Activated T-helper 2 cell treated with anti-CD3 and anti-CD28 coated beads, Interferon-gamma antibody, Interleukin-2, Interleukin-4, amounts not matched to agents 10 μg/mL and 5 μg/mL and 100 μg/mL, durations not matched to agents 14 hours and 24 hours and 36 hours (primary cell): ENCODE results near the gene ZNF462. TPM values are rescaled to one million over a fixed set of nuclear protein-coding genes. Genes with fewer than 3 reads are reported as not detected.

Source experiments
- DNase-seq: peaks from one replicate; pipeline ENCODE4 v3.0.0; 2021; ENCODE audit warnings: low spot score
- H3K27ac Mint-ChIP-seq: one replicate; pipeline ENCODE4 v1.8.0; 2021; ENCODE audit warnings: mixed read lengths
- H3K27me3 Mint-ChIP-seq: one replicate; pipeline ENCODE4 v1.8.0; 2021; ENCODE audit warnings: low read depth, mixed read lengths
- H3K36me3 Mint-ChIP-seq: one replicate; pipeline ENCODE4 v1.8.0; 2021; ENCODE audit warnings: low read depth, mixed read lengths
- H3K4me1 Mint-ChIP-seq: one replicate; pipeline ENCODE4 v1.8.0; 2021; ENCODE audit warnings: low read depth, mixed read lengths
- H3K4me3 Mint-ChIP-seq: one replicate; pipeline ENCODE4 v1.8.0; 2021; ENCODE audit warnings: low read depth, mild to moderate bottlenecking, moderate library complexity, mixed read lengths
- H3K9me3 Mint-ChIP-seq: one replicate; pipeline ENCODE4 v1.8.0; 2021; ENCODE audit warnings: mixed read lengths
- intact Hi-C: fragments of 100-400 bp; cut with micrococcal nuclease; formaldehyde crosslinking; loops from one replicate; pipeline ENCODE4 v1.15.1; 2023
- total RNA-seq: library from RNA; stranded (reverse); gene quantifications from 2 replicates; pipeline ENCODE4 v1.2.3, GENCODE V29; 2022

Gene ZNF462
- total RNA-seq, 1 donor from 2014 or later: 0.09 TPM

DNA sequence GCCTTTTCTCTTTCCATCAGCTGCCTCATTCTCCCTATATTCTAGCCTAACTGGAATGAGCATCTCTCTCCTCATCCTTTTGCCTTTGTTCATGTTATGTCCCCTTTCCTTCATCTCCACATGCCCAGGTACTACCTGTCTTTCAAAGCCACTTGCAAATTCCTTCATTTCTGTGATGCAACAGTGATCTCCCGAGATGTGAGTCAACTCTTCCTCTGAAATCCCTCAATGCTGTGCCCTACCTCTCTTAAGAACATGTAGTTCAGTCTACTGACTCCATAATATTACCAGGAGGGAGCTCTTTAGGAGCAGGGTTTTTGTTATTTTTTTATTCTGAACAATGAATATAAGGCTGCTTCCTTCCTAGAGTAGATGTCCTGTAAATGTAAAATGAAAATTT lies 91.6 kb downstream of the ZNF462 start:
- Mint-ChIP-seq H3K36me3 (no peaks in the 10 kb centered on the region), H3K9me3 (no peaks in the 10 kb centered on the region), H3K27me3 (no peaks in the 10 kb centered on the region), H3K4me3 (no peak overlapping the region), H3K27ac (no peak overlapping the region), H3K4me1 (no peaks in the 10 kb centered on the region)
- intact Hi-C loops: no loop called here
- DNase-seq: no peak

DNA sequence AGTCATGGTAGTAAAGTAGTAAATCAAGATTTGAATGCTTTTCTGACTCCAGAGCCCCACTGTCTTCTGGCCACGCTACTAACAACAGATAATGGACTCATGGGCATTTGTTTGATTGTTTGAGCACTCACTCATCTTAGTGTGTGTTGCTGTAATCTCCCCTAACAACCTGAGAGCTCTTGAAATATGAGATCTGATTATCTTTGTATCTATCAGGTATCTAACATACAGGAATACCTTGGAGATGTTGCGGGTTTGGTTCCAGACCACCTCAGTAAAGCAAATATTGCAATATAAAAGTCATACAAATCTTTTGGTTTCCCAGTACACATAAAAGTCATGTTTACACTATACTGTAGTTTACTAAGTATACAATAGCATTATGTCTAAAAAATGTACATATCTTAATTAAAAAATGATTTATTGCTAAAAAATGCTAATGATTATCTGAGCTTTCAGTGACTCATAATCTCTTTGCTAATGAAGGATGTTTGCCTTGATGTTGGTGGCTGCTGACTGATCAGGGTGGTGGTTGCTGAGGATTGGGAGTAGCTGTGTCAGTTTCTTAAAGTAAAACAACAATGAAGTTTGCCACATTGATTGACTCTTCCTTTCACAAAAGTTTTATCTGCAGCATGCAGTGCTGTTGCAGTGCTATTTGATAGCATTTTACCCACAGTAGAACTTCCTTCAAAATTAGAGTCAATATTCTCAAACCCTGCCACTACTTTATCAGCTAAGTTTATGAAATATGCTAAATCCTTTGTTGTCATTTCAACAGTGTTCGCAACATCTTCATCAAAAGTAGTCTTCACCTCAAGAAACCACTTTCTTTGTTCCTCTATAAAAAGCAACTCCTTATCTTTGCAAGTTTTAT lies 92.2 kb downstream of the ZNF462 start:
- no peaks in the 10 kb centered on the region for H3K27me3 Mint-ChIP-seq
- no peaks in the 10 kb centered on the region for H3K4me1 Mint-ChIP-seq
- intact Hi-C loops: no loop called here
- H3K4me3 Mint-ChIP-seq: no peak overlapping the region
- no peak for DNase-seq
- H3K36me3 Mint-ChIP-seq: no peaks in the 10 kb centered on the region
- no peak overlapping the region for H3K27ac Mint-ChIP-seq
- no peaks in the 10 kb centered on the region for H3K9me3 Mint-ChIP-seq

DNA sequence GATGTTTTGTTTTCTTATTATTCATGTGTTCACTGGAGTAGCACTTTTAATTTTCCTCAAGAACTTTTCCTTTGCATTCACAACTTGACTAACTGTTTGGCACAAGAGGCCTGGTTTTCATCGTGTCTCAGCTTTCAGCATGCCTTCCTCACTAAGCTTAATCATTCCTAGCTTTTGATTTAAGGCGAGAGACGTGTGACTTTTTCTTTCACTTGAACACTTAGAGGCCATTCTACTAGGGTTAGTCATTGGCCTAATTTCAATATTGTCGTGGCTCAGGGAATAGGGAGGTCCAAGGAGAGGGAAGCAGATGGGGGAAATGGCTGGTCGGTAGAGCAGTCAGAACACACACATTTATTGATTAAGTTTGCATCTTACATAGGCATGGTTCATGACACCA lies 94.0 kb downstream of the ZNF462 start:
- H3K4me1 Mint-ChIP-seq: no peaks in the 10 kb centered on the region
- DNase-seq: no peak
- H3K9me3 Mint-ChIP-seq: no peaks in the 10 kb centered on the region
- no peak overlapping the region for H3K27ac Mint-ChIP-seq
- H3K4me3 Mint-ChIP-seq: no peak overlapping the region
- intact Hi-C loops: no loop called here
- H3K27me3 Mint-ChIP-seq: no peaks in the 10 kb centered on the region
- H3K36me3 Mint-ChIP-seq: no peaks in the 10 kb centered on the region

DNA sequence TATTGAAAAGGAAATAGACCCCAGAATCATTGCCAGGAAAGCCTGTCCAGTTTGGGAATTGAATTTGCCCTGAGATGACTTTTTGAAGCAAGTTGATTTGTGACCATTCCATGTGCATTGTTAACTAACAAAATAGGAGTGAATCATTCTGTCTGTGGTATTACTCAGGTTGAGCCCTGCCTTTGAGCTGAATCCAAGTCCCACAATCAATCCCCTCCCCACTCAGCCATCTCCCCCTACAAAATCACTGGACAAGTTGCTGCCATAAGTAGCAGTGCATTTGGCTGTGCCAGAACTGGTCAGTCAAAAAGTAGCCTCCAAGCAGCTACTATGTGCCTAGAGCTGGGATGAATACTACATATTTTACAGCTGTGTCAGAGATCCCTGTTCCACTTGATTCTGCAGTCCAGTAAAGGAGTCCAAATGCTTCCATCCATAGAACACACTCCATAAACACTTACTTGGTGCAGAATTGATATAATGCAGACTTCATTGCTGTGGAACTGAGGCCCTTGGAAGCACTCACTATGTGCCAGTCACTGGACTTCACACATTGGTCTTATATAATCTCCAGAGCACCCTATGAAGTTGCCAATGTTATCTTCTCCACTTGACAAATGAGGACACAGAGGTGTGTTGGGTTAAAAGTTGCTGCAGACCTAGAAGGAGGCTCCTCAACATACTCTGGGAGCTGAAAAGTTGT lies 96.1 kb downstream of the ZNF462 start:
- Mint-ChIP-seq H3K36me3 (no peaks in the 10 kb centered on the region), H3K4me3 (no peak overlapping the region), H3K27ac (no peak overlapping the region), H3K4me1 (peaks cover 3% of the 10 kb centered on the region), H3K9me3 (no peaks in the 10 kb centered on the region), H3K27me3 (no peaks in the 10 kb centered on the region)
- no peak for DNase-seq
- intact Hi-C loops: no loop called here

DNA sequence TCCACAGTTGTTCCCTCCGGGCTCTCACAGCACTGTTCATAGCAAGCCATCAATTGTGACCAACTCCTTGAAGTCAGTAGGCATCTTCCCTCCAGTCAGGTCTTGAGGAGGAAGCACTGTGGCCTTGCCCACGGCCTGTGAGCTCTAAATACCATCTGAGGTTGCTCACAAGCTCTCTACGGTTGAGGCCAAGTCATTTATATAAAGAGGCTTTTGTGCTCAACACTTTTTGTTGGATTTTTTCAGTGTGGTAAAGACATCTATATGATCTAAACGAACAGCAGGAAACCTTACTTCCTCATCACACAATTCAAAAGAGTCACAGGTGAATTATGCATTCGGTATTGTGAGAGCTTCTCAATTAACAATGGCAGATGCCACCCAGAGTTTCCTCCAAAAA lies 97.3 kb downstream of the ZNF462 start:
- H3K27me3 Mint-ChIP-seq: no peaks in the 10 kb centered on the region
- H3K4me1 Mint-ChIP-seq: peaks cover 3% of the 10 kb centered on the region
- no peaks in the 10 kb centered on the region for H3K9me3 Mint-ChIP-seq
- H3K27ac Mint-ChIP-seq: no peak overlapping the region
- intact Hi-C loops: no loop called here
- H3K4me3 Mint-ChIP-seq: no peak overlapping the region
- DNase-seq: no peak
- no peaks in the 10 kb centered on the region for H3K36me3 Mint-ChIP-seq

DNA sequence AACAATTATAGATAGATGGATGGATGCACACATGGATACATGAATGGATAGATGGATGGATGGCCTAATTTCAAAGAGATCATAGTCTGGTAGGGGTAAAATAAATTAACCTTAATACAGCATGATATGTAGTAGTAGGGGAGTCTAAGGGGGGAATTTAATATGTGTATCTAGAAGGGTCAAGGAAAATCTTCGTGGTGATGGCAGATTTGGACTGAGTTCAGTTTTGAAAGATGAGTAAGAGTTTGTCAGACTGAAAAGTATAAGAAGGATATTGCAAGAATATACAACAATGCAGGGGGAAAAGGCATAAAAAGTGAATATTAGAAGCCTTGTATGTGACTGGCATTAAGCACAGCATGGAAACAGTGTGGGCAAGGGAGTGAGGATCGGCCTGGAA lies 98.7 kb downstream of the ZNF462 start:
- DNase-seq: no peak
- peaks cover 3% of the 10 kb centered on the region for H3K4me1 Mint-ChIP-seq
- H3K27me3 Mint-ChIP-seq: no peaks in the 10 kb centered on the region
- no peaks in the 10 kb centered on the region for H3K36me3 Mint-ChIP-seq
- H3K9me3 Mint-ChIP-seq: no peaks in the 10 kb centered on the region
- H3K4me3 Mint-ChIP-seq: no peak overlapping the region
- no peak overlapping the region for H3K27ac Mint-ChIP-seq
- intact Hi-C loops: no loop called here

DNA sequence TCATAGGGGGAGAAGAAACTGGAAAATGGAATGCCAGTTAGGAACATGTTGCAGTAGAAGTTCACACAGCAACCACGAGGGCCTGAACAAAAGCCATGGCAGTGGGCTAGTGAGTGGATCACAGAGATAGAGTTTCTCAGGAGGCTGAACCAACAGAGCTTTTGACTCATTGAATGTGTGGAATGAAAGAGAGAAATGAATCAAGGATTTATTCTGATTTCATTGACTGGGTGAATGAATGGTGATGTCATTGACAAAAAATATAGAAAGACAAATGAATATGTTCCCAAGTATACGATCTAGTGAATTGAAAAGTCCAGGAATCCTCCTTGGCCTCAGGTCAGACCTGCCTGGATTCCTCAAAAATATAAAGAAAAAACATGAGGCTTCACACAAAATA lies 99.2 kb downstream of the ZNF462 start:
- intact Hi-C loops: no loop called here
- no peaks in the 10 kb centered on the region for H3K36me3 Mint-ChIP-seq
- H3K27me3 Mint-ChIP-seq: no peaks in the 10 kb centered on the region
- H3K4me1 Mint-ChIP-seq: peaks cover 3% of the 10 kb centered on the region
- no peak overlapping the region for H3K27ac Mint-ChIP-seq
- H3K4me3 Mint-ChIP-seq: no peak overlapping the region
- no peaks in the 10 kb centered on the region for H3K9me3 Mint-ChIP-seq
- no peak for DNase-seq

DNA sequence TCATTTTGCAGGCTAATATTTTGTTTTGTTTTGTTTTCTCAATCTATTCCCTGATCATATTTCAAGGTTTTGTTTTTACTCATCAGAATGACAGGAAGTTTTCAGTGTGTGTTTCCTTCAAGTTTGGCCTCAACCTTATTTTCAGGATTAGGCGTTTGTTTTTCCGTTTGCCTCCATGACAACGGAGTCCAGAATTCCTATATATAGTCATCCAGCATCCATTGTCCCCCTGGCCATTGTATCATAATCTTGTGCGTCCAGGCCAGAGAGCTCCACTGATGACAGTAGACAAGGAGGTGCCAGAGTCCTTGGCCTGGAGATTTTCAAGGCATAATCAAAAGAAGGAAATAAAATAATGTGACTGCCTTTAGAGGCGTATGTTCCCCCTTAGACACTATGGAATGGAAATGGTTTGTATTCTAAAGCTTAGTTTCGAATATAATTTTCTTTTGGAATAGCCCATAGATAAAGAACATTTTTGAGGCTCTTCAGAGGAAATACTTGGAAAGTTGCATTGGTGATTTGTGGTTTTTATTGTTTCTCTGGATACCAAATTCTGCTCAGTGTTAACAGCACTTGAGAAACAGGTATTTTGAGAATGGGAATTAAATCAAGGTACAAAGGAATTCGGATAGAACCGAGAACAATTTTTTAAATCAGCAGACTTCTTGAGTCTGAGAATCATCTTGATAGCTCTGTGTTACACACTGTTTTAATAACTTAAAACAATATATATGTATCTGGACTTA lies 99.8 kb downstream of the ZNF462 start:
- no peak overlapping the region for H3K27ac Mint-ChIP-seq
- no peaks in the 10 kb centered on the region for H3K9me3 Mint-ChIP-seq
- H3K36me3 Mint-ChIP-seq: no peaks in the 10 kb centered on the region
- intact Hi-C loops: no loop called here
- no peak for DNase-seq
- no peak overlapping the region for H3K4me3 Mint-ChIP-seq
- H3K4me1 Mint-ChIP-seq: peaks cover 3% of the 10 kb centered on the region
- H3K27me3 Mint-ChIP-seq: no peaks in the 10 kb centered on the region

DNA sequence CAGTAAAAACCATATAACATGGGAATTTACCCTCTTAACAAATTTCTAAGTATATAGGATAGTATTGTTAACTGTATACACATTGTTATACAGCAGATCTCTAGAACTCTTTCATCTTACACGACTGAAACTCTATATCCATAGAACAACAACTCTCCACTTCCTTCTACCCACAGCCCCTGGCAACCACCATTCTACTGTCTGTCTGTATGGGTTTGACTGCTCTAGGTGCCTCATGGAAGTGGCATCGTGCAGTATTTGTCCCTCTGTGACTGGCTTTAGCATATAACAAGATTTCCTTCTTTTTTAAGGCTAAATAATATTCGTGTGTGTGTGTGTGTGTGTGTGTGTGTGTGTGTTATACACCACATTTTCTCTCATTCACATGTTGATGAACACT lies 100.7 kb downstream of the ZNF462 start:
- H3K27ac Mint-ChIP-seq: no peak overlapping the region

DNA sequence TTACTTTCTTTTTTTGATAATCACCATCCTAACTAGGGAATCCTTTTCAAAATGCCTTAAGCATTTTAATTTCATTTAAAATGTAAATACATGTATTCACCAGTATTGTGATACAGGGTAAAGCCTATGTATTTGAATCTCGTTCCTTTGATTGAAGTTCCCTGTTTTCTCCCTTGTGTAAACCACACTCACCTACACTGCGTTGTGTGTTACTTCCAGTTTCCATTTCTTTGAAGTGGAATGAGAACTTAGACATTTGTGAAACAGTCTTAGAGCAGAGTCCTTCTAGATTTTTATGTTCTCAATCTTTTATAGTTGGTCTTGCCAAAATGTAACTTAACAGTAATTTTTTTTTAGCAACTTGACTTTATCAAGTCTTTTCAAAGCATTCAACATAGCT lies 101.4 kb downstream of the ZNF462 start:
- Mint-ChIP-seq H3K27me3 (no peaks in the 10 kb centered on the region), H3K4me1 (peaks cover 3% of the 10 kb centered on the region), H3K27ac (no peak overlapping the region), H3K9me3 (no peaks in the 10 kb centered on the region), H3K4me3 (no peak overlapping the region), H3K36me3 (no peaks in the 10 kb centered on the region)
- intact Hi-C loops: no loop called here
- no peak for DNase-seq

More for the DNA sequence above, 100.7 kb downstream of the ZNF462 start:
- intact Hi-C loops: no loop called here
- no peak for DNase-seq
- Mint-ChIP-seq H3K9me3 (no peaks in the 10 kb centered on the region), H3K27me3 (no peaks in the 10 kb centered on the region), H3K4me1 (peaks cover 3% of the 10 kb centered on the region), H3K4me3 (no peak overlapping the region), H3K36me3 (no peaks in the 10 kb centered on the region)

DNA sequence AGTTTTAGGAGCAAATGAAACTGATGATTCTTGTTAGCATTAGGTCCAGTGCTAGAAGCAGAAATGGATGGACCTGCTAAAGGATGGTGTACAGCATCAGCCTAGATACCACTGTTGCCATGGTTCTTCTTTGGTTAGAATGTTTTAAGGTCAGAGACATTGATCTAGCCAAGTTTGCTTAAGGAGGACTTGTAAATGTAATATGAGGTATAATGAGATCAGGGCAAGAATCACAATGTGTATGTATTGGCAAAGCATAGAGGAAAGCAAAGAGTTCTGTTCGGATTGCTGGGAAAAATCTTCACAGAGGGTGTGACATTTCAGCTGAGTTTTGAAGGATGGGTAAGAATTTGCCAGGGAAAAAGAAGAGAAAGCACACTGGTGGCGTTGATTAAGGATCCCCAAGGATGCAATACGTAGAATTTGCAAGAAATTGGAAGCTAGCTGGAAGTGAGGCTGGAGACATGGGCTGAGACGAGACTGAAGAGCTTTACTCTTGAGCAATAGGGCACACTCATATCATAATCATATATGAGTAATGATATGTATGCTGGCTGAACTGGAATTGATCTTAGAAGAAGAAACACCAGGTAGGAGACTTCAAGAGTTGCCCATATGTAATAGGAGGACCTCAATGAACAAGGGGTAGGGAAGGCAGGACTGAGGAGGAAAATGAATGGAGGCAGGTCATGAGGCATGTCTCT lies 102.0 kb downstream of the ZNF462 start:
- no peaks in the 10 kb centered on the region for H3K9me3 Mint-ChIP-seq
- intact Hi-C loops: no loop called here
- no peak for DNase-seq

DNA sequence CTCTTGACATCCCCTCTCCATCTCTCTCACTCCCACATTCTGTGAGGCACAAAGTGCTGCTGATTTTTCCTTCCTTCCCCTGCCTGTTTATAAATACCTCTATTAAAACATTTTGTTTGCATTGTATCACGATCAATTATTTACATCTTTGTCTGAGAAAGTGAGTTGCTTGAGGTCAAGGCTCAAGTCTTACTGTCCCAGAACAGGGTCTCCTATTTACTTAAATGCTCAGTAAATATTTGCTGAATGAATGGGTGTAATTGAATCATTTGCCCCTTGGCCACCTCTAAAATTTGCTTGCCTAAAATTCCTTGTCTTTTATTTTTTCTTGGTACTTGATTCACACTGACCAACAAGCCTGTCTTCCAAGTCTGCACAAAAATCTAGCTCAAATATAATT lies 103.5 kb downstream of the ZNF462 start:
- Mint-ChIP-seq H3K9me3 (no peaks in the 10 kb centered on the region), H3K36me3 (no peaks in the 10 kb centered on the region), H3K27me3 (no peaks in the 10 kb centered on the region), H3K4me3 (no peak overlapping the region), H3K27ac (no peak overlapping the region), H3K4me1 (peaks cover 3% of the 10 kb centered on the region)
- intact Hi-C loops: no loop called here
- no peak for DNase-seq

More for the DNA sequence above, 102.0 kb downstream of the ZNF462 start:
- no peaks in the 10 kb centered on the region for H3K27me3 Mint-ChIP-seq
- H3K27ac Mint-ChIP-seq: no peak overlapping the region
- peaks cover 3% of the 10 kb centered on the region for H3K4me1 Mint-ChIP-seq
- H3K4me3 Mint-ChIP-seq: no peak overlapping the region
- no peaks in the 10 kb centered on the region for H3K36me3 Mint-ChIP-seq
